C4-2B (cell line): ENCODE data around the gene MED29.

Experiments used
- ZFX ChIP-seq: fragments of 450-650 bp; IDR thresholded peaks from 2 replicates; pipeline ENCODE4 v1.6.1; 2017
- TF ChIP-seq, protein P1 (sequence below): fragments of 450-650 bp; conservative IDR thresholded peaks from 2 replicates; pipeline ENCODE4 v1.5.1; 2017; ENCODE audit warnings: mild to moderate bottlenecking

DNA sequence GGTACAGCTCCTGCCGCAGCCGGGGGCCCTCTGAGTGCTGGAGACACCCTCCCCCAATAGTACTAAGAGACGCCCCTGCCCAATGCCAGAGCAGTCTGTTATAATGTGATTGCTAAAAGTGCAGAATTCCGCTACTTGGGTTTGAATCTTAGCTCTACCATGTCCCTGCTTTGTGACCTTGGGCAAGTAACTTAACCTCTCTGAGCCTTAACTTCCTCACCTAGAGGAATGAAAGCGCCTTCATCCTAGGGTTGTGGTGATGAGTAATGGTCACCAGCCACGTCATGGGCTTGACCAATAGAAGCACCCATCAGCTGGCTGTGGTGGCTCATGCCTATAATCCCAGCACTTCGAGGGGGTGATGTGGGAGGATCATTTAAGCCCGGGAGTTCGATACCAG is 27.8 kb downstream of the MED29 start:
- TF ChIP-seq, protein P1, sequence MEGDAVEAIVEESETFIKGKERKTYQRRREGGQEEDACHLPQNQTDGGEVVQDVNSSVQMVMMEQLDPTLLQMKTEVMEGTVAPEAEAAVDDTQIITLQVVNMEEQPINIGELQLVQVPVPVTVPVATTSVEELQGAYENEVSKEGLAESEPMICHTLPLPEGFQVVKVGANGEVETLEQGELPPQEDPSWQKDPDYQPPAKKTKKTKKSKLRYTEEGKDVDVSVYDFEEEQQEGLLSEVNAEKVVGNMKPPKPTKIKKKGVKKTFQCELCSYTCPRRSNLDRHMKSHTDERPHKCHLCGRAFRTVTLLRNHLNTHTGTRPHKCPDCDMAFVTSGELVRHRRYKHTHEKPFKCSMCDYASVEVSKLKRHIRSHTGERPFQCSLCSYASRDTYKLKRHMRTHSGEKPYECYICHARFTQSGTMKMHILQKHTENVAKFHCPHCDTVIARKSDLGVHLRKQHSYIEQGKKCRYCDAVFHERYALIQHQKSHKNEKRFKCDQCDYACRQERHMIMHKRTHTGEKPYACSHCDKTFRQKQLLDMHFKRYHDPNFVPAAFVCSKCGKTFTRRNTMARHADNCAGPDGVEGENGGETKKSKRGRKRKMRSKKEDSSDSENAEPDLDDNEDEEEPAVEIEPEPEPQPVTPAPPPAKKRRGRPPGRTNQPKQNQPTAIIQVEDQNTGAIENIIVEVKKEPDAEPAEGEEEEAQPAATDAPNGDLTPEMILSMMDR: no peak
- TF ChIP-seq ZFX: no peak
